Measurements from ENCODE around the gene BMAL2.

The BMAL2 gene

DNA sequence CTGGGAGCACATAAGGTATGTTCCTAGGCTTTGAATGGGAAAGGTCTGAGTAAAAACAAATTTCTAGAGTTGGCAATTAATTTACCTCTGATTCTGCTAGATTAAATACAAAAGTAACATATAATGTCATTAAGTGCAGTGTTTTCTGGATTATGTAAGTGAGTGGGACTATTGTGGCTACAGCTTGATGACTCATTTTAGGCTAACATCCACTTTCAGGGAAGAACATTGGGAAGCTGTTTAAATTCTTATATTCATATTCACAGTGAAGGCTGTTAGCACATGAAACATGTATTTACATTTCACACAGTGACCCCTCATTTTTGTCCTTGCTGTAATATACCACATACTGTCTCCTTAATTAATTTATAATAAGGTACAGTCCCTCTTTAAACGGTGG, 13.2 kb upstream of the BMAL2 start:
- DNase-seq, result no peak

DNA sequence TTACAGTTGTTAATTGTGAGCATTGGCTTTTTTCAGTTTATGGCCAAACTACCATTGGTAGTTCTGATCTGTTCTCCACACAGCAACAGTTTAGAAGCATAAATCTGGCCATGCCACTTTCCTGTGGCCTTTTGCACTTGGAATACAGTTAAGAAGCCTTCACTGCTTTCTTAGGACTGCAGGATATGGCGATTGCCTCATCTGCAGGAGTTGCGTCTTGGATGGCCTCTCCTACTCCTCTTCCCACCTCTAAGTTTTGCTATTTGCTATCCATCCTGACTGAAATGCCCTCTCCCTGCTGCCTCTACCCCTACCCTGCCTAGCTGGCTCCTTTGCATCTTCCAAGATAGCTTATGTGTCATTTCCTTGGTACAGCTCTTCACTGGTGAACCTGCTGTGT, 12.8 kb upstream of the BMAL2 start:
- no peak for DNase-seq

DNA sequence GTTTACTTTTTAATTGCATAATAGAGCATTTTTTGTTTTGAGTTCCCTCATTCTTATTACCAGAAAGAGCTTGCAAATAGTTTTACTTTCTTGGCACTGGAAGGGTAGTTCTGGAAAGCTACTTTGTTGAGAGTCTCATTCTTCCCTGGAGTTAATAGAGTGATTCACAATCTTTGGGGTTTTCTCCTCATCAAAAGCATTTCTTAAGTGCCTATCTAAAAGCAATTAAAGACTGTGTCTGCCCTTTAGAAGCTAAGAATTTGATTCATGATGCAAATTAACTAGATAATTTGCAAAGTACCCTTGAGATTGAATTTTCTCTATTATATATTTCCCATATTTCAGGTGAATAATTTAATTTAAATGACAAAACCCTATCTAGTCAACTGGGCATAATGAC, 8.1 kb upstream of the BMAL2 start:
- DNase-seq, result no peak

DNA sequence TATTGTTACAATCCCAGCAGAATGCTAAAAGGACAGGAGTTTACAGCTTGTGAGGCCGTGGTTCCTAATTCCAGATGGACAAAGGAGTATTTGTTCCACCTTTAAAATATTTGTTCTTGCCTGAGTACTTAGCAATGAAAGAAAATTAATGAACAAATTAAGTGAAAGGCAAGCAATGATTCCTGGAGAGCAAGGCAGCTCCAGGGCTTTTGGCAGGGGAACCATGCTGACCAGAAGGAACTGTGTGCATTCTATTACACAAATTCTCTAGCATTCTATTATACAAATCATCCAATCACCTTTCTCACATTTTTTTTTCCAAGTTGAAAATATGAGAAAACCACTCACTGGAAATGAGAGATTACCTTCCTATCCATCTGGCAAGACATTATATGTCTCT, 1.8 kb upstream of the BMAL2 start:
- no peak for DNase-seq

DNA sequence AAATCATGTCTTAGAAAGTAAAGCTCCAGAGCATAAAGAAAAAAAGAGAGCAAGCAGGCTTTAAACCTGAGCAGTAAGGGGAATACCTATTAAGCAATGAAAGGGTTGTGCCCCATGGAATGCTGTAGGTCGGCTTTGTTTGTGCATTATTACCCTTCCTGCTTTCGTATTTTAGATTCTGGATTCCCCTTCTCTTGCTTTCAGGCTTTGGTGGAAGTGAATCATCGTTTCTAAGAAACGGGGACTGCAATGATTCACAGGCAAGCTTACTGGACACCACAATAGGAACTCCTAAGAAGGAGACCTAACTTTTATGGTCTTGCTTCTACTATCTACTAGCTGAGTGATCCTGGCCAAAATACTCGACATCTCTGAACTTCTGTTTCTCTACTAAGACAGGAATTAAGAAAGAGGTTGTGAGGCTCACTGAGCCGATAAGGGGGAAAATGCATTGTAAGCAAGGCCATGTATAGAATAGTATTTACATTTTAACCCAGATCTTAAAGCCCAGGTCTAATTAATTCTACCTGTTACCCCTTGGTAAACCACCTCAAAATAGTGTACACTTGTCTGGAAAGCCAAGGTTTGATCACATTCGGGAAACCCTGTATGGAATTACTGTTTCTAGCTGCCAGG, 1.2 kb upstream of the BMAL2 start:
- DNase-seq, result no peak

DNA sequence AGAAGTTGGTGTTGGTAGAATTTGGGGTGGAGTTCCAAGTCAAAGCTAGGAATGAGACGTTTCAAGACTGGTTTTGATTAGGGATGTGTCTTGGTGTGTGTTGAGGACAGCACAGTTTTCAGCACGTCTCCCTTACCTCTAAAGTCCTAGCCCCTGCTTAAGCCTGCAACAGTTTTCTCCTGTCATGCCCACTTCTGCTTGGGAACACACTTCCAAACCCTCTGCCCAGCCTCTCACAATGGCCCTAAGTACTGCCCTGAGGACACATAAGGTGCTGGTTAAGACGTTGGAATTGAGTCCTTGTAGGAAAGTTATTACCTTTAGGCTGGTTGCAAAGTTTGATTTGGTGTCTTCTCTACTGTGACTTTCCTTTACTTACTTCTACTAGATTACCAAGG, 710 bp upstream of the BMAL2 start:
- no peak for DNase-seq

DNA sequence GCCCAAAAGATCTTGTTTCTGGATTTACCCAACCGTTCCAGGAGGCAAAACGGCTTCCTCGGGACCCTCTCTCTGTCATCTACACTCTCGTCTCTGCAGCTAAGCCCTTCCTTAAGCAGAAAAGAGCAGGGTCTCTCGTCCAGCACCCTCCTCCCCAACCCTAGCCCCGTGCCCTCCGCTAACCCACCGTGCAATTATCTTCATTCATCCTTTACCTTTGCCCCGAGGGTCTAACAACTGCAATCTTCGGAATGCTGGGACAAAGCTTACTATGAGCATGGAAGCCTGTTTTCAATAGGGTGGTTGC, 276 bp upstream of the BMAL2 start:
- DNase-seq, result peak in 1 of 56 donors; percentile 30

DNA sequence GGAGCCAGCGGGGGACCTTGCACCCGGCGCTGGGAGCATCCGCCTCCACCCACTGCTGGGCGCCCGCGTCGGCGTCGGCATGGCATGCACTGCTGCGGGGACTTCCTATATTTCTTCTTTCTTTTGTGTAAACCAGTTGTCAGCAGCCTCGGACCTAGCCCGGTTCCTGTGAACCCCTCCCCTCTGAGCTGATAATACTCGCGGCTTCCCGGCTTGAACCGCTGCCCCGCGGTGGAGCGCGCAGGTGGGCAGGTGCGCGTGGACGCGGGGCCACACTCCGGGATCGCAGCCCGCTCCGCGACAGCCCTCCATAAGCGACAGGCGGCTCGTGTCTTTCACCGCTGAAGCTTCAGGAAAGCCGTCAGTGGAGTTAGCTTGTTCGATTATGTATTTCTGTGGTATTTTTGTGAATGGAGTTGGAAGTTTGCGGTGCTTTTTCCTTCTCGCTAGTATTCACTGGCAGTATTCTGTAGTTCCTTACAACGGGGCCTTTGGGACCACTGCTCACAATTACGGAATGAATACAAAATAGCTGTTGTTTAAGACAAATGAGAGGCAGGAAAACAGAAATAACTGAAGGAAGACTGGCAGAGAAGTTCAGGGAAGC, 870 bp downstream of the BMAL2 start:
- peak in 10 of 56 donors; percentile 4 to 36 (median 9) for DNase-seq

DNA sequence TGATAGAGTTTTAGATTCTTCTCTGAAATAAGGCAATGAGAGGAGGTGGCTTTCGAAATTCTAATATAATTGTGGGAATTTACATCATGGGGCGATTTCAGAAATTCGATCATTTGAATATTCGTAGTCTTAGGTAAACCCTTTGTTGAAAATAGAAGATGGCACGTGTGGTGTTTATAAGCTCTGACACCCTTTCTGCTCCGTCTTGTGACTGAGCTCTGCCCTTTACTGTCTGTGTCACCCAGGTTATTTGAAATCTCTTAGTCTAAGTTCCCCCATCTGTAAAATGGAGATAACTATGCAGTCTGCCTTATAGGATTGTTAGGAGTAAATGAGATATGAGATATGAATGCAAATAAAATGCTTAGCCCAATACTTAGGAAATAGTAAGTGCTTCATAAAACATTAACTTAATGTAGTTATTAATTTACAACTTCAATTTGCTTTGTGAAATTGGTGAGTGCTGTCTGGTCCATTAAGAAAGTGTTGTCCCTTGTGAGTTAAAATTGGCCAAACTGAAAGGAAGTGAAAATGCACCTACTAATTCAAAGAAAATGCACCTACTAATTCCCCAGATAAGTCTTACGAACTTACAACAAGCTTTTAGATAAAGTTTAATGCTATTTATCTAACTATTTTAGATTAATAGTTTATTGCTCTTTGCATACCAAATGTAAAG, 1.5 kb downstream of the BMAL2 start:
- DNase-seq, result no peak

DNA sequence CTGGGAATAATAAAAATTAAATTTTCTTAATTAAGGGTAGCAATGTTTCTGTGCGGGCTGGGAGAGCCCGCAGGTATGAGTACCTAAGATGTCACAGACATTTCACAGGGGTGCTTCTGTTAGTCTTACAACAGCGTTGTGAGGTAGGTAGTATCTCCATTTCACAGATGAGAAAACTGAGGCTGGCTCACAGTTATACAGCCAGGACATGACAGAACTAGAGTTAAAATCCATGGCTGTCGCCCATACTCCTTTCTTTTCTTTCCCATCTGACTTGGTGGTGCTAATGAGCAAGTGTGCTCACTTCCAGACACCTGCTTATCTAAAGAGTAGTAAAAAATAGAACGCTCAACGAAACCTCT, 2.1 kb downstream of the BMAL2 start:
- no peak for DNase-seq

DNA sequence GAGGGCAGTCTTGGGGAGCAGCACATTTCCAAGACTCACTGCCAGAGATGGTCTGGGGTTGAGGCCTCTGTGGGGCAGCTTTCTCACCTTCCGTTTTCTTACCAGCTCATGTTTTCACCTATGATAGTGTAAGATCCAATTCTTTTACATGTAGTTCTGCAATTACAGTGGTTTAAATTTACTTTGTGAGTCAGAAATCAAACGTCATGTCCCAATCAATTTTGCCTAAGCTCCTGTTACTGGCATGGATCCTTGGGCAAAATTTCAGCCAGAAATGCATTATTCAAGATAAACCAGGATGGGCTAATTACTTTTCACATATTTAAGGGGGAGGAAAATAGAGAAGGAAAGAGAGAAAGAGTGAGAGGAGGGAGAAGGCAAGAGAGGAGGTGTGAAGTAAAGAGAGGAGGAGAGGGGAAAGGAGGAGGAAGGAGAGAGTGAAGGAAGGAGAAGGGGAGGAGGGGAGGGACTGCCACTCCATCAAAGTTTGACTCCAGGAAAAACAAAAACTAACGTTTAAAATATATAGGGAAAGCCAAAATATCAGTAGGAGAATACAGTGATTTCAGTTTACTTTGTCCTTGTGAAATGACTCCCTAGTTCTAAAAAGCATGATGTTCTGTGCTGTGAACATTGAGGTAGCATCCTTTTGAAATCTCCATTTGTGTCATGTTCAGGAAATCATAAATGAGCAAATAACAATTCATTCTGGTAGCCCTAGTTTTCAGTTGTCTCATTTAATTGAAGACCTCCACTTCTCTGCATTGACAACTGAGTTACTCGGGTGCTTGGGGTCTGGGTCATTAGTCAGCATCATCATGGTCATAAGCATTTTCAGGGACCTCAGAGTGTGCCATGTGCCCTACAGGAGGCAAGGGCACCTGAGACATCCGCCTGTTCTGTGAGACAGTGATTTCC, 3.0 kb downstream of the BMAL2 start:
- DNase-seq, result no peak

DNA sequence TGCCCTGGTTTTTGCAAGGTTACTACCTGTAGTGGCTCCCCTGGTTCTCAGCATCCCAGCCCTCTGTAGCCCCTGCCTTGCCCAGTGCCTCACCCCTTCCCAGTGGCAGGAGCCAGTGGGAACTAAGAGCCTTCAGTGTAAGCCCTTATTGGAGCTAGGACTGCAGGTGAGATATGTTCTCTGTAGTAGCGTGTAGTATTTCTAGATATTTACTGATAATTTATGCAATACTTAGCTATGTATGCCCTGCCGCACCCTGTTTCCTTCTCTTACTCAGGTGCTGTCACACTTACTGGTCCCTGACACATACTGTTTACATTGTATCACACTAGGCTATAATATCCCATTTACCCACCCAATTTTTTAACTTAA, 3.6 kb downstream of the BMAL2 start:
- no peak for DNase-seq

DNA sequence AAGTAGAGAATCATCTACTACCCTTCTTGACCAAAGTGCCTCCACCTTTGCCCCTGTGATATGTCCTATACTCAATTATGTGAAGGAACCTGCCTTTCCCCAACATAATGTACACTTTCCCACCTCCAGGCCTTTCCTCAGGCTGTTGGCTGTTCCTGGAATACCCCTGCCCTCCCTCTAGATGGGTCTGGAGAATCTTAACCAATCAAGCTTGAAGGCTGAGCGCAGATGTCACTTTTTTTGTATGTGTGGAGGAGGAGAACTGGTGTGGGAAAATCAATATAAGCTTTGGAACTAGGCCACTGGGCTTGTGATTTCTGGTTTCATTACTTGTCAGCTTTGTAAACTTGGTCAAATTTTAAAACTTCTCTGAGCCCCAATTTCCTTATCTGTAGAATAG, 4.7 kb downstream of the BMAL2 start:
- DNase-seq, result no peak

DNA sequence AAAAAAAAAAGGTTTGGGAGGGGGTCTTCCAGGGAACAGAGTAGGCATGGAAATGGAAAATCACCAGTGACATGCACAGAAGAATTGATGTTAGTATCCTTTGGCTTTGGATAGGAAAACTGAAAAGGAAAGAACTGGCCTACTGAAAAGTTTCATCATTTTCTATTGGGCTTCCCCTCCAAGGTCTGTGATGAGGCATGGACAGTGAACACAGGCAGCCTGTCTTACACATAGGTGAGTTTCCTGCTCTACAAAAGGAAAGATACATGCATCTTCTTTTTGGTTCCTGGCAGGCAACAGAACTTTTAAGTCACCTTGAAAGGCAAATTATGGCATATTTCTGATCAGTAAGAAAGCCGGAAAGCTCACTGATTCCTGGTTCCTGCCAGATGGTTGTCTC, 5.8 kb downstream of the BMAL2 start:
- no peak for DNase-seq

DNA sequence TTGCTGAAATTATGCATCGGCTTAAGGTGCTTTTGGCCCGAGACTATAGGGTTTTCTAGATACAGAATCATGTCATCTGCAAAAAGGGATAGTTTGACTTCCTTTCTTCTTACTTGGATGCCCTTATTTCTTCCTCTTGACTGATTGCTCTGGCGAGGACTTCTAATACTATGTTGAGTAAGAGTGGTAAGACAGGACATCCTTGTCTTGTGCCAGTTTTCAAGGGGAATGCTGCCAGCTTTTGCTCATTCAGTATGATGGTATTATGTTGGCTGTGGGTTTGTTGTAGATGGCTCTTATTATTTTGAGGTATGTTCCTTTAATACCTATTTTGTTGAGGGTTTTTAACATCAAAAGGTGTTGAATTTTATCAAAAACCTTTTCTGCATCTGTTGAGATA, 8.3 kb downstream of the BMAL2 start:
- no peak for DNase-seq

DNA sequence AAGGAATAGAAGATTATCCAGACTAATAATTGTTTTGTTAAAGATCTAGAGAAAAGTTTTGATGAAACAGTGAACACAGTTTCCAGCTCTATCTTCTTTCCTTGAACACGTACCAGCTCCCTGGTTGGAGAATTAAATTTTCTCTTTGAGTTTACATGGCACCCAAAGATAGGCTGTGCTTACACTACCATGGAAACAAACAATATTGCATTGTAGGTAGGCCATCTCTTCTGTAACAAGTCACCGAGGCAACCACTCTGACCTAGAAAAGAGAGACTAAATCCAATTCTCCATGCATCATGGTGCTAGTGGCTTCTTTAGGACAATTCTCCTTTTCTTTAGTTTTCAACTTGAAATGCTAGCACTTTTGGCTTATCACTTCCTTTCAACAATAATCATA, 9.9 kb downstream of the BMAL2 start:
- DNase-seq, result no peak

DNA sequence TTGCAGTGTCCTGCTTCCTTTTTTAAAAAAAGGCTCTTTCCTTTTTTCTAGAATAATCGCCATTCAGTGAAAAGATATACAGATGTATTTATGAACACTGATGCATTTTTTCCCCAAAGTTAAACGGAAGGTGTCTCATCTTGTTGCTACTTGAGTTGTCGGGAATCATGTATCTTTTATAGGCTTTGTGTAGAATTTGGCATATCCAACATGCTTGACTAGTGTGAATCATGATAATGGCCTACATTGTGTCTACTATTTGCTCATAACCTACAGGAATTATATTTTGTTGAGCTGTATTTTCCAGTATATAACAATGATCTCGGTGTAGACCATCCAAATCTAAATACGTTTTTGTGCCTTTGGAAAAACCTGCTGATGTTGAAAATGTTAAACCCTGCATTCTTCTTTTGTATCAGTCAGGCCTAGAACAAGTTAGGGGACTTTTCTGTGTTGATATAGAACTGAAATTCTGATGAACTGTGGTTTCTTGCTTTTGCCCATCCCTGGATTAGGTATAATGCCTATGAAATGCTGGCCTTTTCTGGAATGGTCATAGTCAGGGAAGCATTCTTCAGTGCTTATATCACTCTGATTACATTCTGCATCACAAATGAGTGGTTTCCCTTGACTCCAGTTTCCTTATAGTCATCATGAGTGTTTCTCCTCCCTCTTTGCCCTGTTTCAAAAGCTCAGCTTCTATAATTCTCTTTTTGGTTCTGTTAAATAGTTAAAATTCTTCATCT, 10.8 kb downstream of the BMAL2 start:
- no peak for DNase-seq

DNA sequence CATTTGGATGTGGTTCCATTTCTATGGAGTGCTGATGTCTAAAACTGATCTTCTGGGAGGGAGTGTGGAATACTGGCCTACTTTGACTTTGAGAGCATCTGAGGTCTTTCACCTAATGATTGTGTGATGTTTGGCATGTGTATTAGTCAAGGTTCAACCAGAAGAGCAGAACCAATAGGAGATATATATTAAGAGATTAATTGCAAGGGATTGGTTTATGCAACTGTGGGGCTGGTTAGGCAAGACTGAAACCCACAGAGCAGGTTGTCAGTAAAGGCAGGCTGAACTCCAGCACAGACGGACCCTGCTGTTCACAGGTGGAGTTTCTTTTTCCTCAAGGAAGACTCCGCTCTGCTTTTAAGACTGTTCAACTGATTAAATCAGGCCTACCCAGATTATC, 11.6 kb downstream of the BMAL2 start:
- DNase-seq, result no peak

DNA sequence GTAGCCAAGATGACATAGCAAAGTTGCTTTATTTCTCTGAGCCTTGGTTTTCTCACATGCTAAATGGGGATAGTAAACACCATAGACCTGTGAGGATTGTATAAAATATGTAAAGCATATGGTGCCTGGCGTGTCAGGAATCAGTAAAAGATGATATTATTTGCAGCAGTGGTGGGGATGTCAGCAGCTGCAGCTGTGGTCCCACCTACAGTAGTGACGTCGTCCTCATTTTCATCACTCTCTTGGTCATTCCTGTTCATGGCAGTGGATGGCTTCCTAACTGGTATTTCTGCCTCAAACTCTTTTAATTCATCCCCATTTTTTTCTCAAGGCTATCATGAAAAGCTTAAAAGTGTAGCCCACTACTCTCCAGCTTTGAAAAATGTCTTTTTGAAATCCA, 12.1 kb downstream of the BMAL2 start:
- DNase-seq, result no peak

DNA sequence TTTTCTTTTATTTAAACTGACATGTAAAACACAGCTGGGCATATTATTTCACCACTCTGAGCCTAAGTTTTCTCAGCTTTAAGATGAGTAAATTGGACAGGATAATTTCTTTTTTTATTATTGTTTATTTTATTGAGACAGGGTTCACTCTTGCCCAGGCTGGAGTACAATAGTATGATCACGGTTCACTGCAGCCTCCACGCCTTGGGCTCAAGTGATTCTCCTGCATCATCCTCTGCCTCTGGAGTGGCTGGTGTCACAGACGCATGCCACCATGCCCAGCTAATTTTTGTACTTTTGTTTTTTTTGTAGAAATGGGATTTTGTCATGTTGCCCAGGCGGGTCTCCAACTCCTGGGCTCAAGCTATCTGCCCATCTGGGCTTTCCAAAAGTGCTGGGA, 12.7 kb downstream of the BMAL2 start:
- DNase-seq, result no peak

DNA sequence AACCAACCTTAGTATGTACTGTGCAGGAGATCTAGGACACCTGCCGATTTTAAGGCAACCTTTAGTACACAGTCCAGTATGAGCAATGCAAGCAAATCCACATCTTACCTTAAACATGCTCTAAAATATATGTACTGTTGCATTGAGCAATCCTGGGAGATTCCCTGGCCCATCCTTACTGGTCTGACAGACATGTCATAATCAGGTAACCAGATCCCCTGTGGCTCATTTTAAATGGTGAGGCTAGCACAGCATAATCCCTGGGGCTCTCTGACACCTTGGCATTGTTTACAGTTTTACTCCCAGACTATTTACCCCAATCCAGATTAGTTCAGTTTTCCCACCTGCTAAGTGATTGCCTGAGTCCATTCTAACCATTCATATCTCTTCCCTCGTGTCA, 15.1 kb downstream of the BMAL2 start:
- DNase-seq, result no peak

DNA sequence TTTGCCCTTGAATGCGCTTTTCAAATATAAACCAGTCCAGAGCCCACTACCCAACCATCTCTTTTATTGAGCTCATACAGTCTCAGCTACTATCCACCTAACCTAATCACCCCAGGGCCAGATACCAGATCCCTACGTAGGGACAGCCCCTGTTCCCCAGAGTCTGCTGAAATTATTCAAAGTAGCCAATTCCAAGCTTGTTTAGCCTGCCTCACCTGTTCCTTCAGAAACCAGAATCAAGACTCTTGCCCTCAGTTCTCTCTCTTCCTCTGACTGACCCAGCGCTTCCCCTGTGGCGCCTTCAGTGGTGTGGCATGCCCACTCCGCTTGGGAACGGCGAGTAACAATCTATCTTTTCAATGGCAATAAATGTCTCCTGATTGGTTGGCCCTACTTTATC, 18.8 kb downstream of the BMAL2 start:
- no peak for DNase-seq
